Stimulated activated CD4-positive, alpha-beta T cell treated with anti-CD3 and anti-CD28 coated beads, Interleukin-1b, Interleukin-23, amount 100 ng/mL, for 4 hours (primary cell): ENCODE data around the gene TACSTD2.
"Not testable (repeated sequence)": the region's sequence is repeated elsewhere in the genome, so short reads cannot be mapped to it uniquely, and the experiment has no call there.

ENCODE experiments used
- DNase-seq, 2 donors: peaks; one replicate each; pipeline ENCODE4 v3.0.0-alpha.2; 2020; ENCODE audit warnings: low read depth in 2 of 2

TACSTD2 gene, protein sequence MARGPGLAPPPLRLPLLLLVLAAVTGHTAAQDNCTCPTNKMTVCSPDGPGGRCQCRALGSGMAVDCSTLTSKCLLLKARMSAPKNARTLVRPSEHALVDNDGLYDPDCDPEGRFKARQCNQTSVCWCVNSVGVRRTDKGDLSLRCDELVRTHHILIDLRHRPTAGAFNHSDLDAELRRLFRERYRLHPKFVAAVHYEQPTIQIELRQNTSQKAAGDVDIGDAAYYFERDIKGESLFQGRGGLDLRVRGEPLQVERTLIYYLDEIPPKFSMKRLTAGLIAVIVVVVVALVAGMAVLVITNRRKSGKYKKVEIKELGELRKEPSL

DNA sequence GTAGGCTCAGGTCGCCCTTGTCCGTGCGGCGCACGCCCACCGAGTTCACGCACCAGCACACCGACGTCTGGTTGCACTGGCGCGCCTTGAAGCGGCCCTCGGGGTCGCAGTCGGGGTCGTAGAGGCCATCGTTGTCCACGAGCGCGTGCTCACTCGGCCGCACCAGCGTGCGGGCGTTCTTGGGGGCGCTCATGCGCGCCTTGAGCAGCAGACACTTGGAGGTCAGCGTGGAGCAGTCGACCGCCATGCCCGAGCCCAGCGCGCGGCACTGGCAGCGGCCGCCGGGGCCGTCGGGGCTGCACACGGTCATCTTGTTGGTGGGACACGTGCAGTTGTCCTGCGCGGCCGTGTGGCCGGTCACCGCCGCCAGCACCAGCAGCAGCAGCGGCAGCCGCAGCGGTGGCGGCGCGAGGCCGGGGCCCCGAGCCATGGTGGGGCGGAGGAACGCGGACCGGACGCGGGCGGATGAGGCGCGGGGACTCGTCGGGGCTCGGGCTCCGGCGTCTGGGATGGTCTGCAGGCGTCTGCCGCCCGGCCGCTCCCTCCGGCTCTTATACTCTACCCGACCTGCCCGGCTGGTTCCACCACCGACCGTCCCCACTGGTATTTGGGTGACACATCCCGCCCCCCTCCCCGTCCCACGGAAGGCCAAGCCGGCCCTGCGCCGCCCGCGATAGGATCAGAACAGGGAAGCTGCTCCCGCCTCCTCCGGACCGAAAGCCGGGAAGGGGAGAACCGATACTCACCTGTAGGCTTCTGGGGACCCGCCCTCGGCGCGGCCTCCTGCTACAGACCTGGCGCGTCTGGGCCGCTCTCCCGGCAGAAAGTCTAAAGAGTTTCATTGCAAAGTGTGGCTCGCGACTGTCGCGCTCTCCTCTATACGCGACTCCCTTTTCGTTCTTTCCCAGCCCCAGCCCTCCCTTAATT lies at the start of gene TACSTD2:
TSS of gene TACSTD2 (minus strand) at position 526 of the 927 bp plus-strand sequence. CDS start at position 430, 96 bp downstream.
- no peak for DNase-seq

DNA sequence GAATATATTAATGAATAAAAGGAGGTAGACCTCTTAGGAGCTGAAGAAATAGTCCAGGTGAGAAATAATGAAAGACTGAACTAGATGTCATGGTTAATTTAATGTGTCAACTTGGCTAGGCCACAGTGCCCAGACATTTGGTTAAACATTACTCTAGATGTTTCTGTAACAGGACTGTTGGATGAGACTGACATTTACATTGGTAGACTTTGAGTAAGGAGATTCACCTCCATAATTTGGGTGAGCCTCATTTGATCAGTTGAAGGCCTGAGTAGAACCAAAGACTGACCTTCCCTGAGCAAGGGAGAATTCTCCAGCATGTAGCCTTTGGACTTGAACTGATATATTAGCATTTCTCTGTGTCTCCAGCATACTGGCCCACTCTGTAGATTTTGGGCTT lies 49.2 kb upstream of the TACSTD2 start:
- no peak for DNase-seq

DNA sequence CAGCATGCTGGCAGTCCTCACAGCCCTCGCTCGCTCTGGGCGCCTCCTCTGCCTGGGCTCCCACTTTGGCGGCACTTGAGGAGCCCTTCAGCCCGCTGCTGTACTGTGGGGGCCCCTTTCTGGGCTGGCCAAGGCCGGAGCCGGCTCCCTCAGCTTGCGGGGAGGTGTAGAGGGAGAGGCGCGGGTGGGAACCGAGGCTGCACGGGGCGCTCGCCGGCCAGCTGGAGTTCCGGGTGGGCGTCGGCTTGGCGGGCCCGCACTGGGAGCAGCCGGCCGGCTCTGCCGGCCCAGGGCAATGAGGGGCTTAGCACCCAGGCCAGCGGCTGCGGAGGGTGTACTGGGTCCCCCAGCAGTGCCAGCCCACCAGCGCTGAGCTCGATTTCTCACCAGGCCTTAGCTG lies 46.2 kb upstream of the TACSTD2 start:
- DNase-seq = not testable (repeated sequence)

DNA sequence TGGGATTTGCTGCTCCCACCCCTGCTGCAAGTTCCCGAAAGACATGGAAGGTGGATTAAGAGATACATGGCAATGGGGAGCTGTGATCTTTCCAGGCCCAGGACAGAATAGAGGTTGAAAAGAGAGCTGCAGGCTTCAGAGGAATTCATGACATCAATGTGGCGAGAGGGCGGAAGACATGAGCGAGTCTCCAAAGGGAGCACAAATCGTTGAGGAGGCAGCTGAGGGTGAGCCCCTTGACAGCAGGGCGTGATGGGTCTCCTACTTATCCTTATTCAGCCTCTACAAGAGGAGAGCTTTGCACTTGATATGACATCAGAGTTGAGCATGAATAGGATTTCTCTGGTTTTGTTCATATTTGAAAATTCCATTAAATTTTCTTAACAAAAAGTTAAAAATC lies 45.5 kb upstream of the TACSTD2 start:
- no peak for DNase-seq

DNA sequence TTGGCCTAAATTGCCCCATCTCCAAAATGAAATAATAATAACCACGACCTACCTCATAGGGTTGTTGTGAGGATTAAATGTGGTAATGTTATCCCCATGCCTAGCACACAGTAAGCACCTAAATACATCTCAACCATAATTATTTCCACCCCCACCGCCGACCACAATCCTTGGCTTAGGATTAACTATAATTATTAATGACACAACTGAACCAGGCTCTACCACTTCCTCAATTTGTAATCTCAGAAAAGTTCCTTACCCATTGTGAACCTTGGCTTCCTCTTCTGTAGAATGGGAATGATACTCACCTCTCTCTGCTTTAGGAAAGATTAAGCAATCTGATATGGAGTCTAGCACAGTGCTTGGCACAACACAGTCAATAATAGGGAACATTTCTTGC lies 44.3 kb upstream of the TACSTD2 start:
- no peak for DNase-seq

DNA sequence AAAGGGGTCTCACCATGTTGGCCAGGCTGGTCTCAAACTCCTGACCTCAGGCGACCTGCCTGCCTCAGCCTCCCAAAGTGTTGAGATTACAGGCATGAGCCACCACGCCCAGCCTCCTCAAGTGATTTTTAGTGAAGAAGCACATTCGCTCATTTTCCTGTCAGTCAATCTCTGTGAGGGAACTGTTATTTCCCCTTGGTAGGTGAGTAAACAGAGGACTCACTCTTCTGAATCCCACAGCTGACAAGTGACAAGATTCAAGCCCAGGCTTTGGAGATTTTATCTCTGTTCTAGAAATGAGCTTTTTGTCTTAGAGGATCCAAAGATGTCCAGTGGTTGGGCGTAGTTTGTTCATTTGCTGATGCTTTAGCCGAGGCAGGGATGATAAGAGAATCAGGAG lies 43.9 kb upstream of the TACSTD2 start:
- no peak for DNase-seq

DNA sequence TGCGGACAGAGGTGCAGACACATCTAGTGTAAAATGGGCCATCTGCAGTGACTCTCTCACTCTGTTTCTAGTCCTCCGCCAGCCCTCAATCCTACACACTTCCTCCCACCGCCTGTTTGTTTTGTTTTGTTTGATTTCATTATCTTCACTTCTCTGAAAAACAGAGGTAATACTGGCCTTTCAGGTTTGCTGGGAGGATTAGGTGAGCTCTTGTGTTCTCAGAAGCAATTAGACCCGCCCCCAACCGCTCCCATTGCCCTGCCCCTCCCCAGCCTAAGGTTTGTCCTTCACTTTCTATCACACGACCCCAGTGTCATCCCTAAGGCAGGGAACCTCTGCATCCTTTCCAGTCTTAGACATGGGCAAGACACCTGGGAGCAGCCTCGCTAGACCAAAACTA lies 43.2 kb upstream of the TACSTD2 start:
- no peak for DNase-seq

DNA sequence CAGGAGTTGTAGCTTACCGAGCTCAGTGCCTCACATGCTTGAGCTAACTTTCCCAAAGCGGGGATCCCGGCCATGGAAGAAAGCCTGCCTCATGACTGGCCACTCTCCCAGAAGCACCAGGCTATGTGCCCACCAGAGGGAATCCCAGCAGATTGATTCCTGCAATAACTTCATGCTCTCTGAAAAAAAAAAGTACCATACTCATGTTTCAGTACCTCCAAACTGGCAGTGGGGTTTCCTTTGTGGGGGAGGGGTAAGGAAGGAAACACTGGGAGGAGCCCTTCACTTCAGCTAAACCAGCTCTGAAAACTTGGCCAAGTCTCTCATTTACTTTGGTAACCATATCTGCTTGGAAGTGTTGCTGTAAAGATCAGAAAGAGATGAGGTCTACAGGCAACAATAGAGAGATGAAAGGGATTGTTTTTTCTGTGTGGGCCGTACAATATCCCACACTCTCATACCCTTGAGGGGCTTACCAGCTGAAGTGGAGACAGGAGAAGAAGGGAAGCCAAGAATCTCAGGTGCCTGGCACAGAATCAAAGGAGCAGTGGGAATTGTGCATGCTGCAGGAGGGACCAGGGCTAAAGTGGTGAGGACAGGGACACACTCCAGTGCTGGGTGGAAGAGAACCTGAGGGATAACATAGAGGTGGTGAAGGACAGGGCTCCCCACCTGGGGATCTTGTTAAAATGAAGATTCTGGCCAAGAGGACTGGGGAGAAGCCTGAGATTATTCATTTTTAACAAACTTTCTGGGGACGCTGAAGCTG lies 42.4 kb upstream of the TACSTD2 start:
- no peak for DNase-seq

DNA sequence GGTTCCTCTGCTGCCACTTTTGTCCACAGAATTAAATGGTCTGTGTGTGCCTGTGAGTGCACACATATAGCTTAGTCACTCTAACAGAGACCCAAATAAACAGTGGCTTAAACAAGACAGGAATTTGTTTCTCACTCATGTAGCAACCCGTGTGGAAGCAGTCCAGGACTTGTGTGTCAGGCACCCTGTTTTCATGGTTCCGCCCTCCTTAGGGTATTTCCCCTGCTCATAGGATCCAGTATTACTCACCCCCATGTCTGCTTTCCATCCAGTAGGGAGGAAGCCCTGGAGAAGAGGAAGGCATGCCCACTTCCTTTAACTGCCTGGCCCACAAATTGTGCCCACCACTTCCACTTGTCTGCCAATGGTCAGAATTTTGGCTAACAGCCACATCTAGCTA lies 41.3 kb upstream of the TACSTD2 start:
- DNase-seq = no peak

DNA sequence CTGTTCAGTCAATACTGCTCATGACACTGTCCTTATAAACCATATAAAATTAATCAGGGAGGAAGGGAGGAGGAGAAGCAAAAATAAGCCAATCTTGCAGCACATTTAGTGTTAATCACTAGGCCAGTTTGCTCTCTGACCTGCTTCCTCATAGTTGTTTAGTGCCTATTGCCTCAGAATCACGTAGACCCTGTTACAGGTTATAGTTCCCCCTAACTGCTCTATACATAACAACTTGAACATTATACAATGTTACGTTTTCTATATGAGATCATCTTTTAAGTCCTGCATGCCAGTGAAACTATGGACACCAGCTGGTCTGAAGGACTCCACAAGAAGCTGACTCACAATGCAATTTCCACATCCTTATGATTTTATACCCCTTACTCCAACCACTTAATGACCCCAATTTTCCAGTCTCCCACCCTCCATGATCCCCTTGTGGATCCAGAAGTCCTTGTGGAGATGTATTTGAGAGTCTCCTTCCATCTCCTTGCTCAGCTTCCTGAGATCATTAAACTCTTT lies 34.9 kb upstream of the TACSTD2 start:
- DNase-seq = no peak

DNA sequence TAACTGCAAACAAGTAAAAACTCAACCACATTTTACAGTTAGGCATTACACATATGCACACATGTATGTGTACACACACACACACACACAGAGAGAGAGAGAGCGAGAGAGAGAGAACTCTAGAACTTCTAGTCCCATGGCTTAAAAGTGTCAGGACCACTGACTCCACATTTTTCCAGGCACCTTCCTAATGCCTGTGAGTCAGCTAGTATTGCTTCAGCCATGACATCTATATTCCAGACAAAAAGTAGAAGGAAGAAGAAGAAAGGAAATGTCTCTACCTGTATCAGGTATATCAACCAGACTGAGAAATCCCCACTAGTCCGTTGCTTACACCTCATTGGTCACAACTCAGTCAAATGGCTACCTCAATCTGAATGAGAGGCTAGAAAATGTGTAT lies 31.9 kb upstream of the TACSTD2 start:
- DNase-seq = no peak

DNA sequence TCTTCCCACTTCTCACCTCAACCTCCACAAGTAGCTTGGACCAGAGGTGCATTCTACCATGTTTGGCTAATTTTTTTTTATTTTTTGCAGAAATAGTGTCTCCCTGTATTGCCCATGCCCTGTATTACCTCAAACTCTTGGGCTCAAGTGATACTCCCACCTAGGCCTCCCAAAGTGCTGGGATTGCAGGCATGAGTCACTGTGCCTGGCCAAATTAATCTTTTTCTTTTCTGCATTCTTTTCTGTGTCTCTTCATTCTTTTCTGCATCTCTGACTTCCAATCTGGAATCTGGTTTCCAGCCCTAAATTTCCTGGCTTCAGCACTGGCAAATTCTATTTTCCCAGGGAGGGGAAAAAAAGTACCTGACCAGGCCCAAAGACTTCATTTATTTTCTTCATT lies 31.2 kb upstream of the TACSTD2 start:
- no peak for DNase-seq

DNA sequence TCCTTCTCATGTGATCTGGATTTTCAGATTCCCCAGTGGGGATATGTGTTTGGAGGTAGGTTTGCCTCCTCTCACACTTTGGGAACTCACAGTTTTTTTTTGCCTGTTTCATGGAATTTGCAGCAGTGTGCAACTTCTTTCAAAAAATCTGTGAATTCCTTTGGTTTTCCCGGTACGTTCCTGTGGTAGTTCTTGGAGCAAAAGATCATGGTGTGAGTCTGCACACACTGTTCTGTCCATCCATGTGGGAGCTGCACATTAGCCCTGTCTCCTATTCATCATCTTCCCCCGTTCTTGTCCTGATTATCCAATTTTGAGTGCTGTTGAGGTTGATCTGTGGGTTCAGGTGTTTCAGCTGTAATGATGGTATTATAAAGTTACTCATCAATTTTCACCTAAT lies 30.3 kb upstream of the TACSTD2 start:
- DNase-seq = no peak

DNA sequence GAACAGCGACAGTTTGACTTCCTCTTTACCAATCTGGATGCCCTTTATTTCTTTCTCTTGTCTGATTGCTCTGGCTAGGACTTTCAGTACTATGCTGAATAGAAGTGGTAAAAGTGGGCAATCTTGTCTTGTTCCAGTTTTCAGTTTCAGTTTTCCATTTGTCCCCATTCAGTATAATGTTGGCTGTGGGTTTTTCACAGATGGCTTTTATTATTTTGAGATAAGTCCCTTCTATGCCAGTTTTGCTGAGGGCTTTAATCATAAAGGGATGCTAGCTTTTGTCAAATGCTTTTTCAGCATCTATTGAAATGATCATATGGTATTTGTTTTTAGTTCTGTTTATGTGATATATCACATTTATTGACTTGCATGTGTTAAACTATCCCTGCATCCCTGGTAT lies 24.9 kb upstream of the TACSTD2 start:
- not testable (repeated sequence) for DNase-seq

DNA sequence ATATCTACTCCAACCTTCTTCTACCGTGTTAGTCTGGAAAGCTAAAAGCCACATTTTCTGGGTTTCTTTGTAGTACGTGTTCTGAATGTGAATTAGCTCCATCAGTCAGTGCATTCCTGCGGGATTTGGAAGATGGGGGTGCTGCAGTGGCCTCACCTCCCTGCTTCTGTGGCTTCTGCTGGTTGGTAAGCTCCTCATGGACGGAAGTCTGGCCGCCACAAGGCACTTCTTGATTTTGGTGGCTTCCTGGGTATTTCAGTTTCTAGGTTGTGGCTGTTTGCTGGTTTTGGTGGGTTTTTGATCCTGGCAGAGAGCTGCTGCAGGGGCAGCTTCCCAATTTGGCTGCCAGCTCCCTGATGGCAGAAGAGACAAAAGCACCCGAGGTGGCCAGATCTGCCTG lies 20.9 kb upstream of the TACSTD2 start:
- DNase-seq = no peak

DNA sequence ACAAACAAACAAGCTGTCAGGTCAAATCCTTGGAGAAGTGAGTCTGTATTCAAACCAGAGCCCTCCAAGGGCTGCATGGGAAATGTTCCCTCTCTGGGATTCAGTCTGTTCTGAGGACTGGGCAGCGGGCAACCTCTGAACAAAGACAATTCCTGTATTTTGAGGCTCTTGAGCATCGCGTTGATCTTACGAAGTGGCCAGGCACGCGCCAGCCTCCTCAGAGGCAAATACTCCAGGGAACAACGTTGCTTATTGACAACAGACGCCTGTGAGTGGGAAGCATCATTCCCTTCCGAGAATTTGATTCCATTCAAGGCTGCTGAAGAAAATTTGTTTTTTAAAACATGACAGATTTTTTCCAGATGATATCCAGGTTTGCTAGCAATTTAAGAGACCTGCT lies 20.0 kb upstream of the TACSTD2 start:
- DNase-seq = no peak

DNA sequence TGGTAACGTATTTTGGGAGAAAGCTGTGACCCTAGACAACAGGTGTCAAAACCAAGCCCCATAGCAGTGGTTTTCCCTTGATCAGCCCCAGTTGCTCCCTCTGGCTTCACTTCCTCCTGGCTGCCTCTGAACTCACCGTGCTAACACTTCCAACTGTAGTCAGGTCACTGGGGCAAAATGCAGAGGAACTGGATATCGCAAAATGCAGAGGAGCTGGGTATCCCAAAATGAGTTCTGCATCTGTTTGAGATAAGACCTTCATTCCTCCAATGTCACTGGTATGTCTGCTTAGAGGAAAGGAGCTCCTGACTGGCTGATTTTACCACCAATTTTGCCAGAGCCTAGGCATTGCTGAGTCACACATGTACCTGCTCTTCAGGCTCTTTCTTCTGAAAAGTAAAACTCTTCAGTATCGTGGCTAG lies 19.6 kb upstream of the TACSTD2 start:
- DNase-seq = no peak

DNA sequence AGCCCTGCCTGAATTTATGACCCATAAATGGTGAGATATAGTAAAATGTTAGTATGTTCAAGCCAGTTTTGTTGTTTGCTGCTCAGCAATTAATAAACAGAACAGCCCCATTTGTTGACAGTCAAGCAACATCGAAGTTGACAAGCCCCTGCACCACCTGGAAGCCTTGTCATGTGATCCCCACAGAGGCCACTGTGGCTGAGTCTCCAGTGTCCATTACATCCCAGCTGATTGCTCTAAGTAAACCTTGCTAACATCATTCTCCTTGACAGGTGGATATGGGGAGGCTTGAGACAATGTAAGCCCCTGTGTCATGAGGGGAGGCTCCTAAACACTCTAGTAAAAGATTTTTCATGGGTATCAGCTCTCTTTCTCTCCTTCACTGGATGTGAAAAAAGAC lies 17.5 kb upstream of the TACSTD2 start:
- DNase-seq = no peak

DNA sequence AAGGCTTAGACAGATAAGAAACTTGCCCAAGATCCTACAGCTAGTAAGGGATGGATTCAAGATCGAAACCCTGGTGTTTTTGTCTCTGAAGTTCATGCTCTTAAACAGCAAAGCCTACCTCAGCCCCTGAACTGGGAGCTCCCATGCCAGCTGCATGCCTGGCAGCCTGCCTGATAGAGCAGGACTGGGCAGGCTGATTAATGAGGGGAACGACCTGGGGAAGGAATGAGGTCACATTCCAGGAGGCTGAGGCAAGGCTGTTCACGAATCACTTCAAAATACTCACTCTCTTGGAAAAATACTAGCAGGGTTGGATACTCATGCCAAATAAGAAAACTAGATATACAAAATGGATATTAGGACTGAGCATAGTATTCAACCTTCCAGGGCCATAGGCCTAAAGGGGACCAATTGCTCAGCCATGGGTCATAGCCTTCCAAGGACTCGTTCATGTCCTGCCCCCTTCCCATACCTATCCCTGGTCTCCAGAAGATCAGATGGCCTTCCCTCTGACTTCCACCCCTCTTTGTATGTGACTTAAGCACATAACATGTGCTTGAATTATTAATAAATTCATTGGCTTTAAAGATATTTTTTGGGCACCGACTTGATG lies 15.6 kb upstream of the TACSTD2 start:
- no peak for DNase-seq

DNA sequence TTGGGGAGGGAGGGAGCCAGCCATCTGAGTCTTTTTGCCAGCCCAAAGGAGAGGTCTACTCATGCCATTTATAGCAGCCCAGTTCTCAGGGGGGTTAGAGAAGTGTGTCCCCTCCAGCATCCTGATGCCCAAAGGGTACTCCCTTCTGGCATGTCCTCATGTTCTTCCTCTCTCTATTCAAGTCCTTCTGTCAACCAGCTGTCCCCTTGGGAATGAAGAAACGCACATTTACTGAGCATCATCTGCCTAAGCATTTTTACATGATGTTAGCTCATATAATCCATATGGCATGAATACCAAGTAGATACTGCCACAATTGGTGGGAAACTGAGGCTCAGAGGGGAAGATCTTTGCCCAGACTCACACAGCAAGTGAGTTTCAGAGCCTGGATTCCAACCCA lies 14.8 kb upstream of the TACSTD2 start:
- DNase-seq = no peak

DNA sequence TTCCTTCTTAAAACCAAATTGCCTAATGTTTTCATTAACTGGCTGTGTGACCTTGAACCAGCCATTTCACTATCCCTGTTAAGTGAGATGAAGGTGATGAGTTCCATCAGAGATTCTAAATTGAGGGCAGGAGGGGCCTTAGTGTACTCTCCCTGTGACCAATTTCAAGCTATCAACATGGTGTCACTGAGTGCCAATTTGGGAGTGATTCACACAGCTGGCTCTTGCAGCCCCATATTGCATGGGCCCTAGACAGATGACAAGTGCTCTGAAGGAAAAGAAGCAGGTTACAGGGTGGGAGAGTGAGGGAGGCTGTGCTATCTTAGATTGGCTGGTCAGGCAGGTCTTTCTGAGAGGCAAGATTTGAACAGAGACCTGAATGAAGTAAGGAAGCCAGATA lies 13.0 kb upstream of the TACSTD2 start:
- DNase-seq = no peak

DNA sequence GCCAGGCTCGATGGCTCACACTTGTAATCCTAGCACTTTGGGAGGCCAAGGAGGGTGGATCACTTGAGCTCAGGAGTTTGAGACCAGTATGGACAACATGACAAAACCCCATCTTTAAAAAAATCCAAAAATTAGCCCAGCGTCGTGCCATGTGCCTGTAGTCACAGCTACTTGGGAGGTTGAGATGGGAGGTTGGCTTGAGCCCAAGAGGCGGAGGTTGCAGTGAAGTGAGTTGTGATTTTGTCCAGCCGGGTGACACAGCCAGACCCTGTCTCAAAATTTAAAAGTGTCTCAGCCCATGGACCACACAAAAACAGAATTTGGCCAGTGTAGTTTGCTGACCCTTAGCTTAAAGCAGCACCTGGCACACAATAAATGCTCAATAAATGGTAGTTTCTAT lies 11.3 kb upstream of the TACSTD2 start:
- DNase-seq = no peak
